Spinal cord (tissue), 10 donors: Measurements from ENCODE around the gene MRPS31. TPM values are rescaled to one million over a fixed set of nuclear protein-coding genes. Genes with fewer than 3 reads are reported as not detected.

Experiments used
- DNase-seq, 6 donors: peaks; one replicate each; pipeline versions ENCODE4 v3.0.0 to v3.0.0-alpha.2; 2013 to 2015; ENCODE audit warnings: low spot score in 6 of 6, low read depth in 4 of 6
- H3K27ac ChIP-seq: one replicate; pipeline ENCODE4 v1.5.1; 2013; ENCODE audit warnings: low read depth, low read length, control low read depth
- H3K27me3 ChIP-seq: one replicate; pipeline ENCODE4 v1.6.1; 2013; ENCODE audit warnings: low read length; ENCODE audit not compliant: control insufficient read depth, insufficient read depth
- H3K36me3 ChIP-seq: one replicate; pipeline ENCODE4 v1.6.1; 2013; ENCODE audit warnings: low read length; ENCODE audit not compliant: control insufficient read depth, insufficient read depth
- H3K4me1 ChIP-seq: one replicate; pipeline ENCODE4 v1.6.1; 2013; ENCODE audit warnings: low read length; ENCODE audit not compliant: control insufficient read depth, insufficient read depth
- H3K4me3 ChIP-seq: one replicate; pipeline ENCODE4 v1.5.1; 2013; ENCODE audit warnings: low read depth, low read length, control low read depth
- H3K9me3 ChIP-seq: one replicate; pipeline ENCODE4 v1.6.1; 2013; ENCODE audit warnings: low read length; ENCODE audit not compliant: control insufficient read depth, insufficient read depth
- WGBS: methylation state at CpG from one replicate; pipeline ENCODE4 v1.1.5; 2013; ENCODE audit warnings: missing lambda C conversion rate; ENCODE audit not compliant: insufficient coverage; 5-methylcytosine and 5-hydroxymethylcytosine counted together
- polyA plus RNA-seq, 2 donors: library from polyadenylated mRNA; unstranded; fragments of 120-200 nt; gene quantifications; one replicate each; pipeline ENCODE4 v1.2.1, GENCODE V29; 2013; ENCODE audit not compliant: insufficient read length in 2 of 2
- small RNA-seq: library from RNA; depleted of rRNA; stranded (forward); fragments of <200 nt; gene quantifications from one replicate; pipeline ENCODE3, GENCODE V24; 2014; ENCODE audit warnings: low replicate concordance
- total RNA-seq, 2 donors: library from RNA; depleted of rRNA in 1 of 2; stranded (reverse); fragments of 120-200 nt in 1 of 2; fragments of >200 nt in 1 of 2; gene quantifications; one replicate each; pipeline versions ENCODE4 v1.2.3 to v1.2.4, GENCODE V29; 2013 to 2014
- donor health status: healthy.

The MRPS31 gene
- total and polyA plus RNA-seq, 4 donors: 24.2 to 38.3 (median 33.3) TPM

DNA sequence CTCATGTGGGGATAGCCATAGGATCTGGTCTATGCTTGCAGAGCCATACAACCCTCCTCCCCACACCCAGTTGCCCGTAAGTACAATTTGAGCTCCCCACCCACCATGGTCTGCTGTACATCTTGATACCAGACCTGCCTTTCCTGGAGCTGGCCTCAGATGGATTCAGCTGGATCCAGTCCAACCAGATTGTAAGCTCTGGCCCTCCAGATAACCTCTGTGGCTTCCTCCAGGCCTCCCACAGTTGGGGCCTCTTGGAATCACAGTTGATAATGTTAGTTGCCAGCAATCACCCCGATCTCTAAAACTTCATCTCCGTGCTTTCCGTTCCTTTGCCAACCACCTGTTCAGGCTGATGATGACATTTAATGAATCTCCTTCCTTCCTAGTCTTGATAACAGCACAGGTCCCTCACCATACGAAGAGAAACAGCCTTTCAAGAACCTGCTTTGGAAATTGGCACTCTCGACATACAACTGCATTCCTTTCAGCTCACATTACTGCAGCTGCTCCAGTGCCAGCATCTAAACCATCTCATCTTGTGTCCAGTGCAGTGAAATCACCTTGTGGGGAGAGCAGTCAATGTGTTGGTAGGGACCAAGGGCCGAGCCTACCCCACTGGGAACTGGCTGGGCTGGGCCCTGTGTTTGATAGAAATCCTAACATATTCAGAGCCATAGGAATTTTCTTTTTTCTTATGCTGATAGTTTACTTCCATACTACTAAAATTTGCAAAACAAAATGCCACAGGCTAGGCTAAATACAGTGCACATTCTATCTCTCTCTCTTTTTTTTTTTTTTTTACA is 89.4 kb downstream of the MRPS31 start:
- Histone ChIP-seq H3K9me3 (no peaks in the 10 kb centered on the region), H3K27me3 (no peaks in the 10 kb centered on the region), H3K4me3 (no peak overlapping the region), H3K4me1 (peaks cover 3% of the 10 kb centered on the region), H3K36me3 (no peaks in the 10 kb centered on the region), H3K27ac (no peak overlapping the region)
- DNase-seq: peak in 1 of 6 donors; percentile 7
- 75% methylated on average over 6 of the region's 7 CpGs for WGBS

DNA sequence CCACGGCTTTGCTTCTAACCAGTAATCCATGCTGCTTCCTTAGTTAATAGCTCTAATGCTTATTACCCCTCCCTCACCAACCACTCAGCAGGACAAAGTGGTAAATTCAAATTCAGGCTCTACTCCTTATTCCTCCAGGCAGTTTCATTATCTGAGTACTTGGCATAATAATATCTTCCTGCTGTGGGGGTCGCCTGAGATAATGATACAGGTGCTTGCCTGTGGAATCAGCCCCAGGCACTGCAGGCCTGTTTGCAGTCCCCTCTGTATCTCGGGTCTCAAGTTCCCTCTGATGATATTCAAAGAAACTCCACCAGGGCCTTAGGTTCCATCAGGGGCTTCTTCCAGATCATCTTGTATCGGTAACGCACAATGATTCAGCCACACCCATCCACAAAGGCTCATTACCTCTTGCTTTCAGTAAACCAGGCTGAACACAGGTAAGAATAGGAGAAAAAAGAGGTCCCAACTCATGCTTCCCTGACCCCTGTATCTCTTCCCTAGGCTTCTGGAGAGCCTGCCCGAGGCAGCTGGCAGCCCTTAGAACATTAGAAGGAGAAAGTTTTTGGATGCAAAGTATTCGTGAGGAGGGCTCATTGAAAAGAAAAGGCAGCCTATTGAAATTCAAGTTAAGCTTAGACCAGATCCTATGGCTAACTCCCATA is 90.2 kb downstream of the MRPS31 start:
- no peak for DNase-seq
- no peaks in the 10 kb centered on the region for H3K36me3 ChIP-seq
- H3K27ac ChIP-seq: no peak overlapping the region
- no peak overlapping the region for H3K4me3 ChIP-seq
- no peaks in the 10 kb centered on the region for H3K27me3 ChIP-seq
- WGBS: 78% methylated on average over 5 of the region's 7 CpGs
- peaks cover 3% of the 10 kb centered on the region for H3K4me1 ChIP-seq
- no peaks in the 10 kb centered on the region for H3K9me3 ChIP-seq

DNA sequence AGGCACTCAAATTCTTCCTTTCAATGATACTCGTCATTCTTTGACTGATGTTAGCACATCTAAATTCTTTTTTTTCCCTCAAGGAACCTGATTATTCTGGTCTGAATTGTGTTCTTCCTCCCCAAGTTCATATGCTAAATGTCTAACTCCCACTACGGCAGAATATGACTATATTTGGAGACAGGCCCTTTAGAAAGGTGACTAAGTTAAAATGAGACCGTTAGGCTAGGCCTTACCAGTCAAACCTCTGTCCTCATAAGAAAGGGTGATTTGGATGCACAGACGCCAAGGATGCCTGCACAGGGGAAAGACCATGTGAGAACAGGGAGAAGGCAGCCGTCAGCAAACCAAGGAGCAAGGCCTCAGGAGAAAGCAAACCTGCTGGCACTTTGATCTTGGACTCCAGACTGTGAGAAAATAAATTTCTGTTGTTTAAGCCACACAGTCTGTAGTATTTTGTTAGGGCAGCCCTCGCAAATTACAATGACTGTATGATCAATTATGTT is 91.5 kb downstream of the MRPS31 start:
- no peaks in the 10 kb centered on the region for H3K36me3 ChIP-seq
- no peaks in the 10 kb centered on the region for H3K9me3 ChIP-seq
- H3K4me3 ChIP-seq: no peak overlapping the region
- H3K27me3 ChIP-seq: no peaks in the 10 kb centered on the region
- H3K4me1 ChIP-seq: peaks cover 3% of the 10 kb centered on the region
- no peak for DNase-seq
- 83% methylated on average over 4 of the region's 6 CpGs for WGBS
- no peak overlapping the region for H3K27ac ChIP-seq

Small RNA genes within 50 kb of the gene (small RNA-seq; reads per million reads assigned to genes)
- not detected for gene MIR320D1
- gene MIR621: not detected
- not detected for gene RF00017

Other genes starting within 250 kb of the MRPS31 start
- 10 to 100 TPM; 23.3 to 39.1 TPM for gene FOXO1, start 104.5 kb downstream of the MRPS31 start, total RNA-seq
- gene FOXO1, start 104.5 kb downstream of the MRPS31 start, polyA plus RNA-seq: 10 to 100 TPM; 10.8 to 15.9 TPM
- gene SLC25A15, start 18.4 kb upstream of the MRPS31 start, total RNA-seq: 10 to 100 TPM; 16.0 to 17.8 TPM
- gene SLC25A15, start 18.4 kb upstream of the MRPS31 start, polyA plus RNA-seq: 10 to 100 TPM; 18.0 to 18.1 TPM
- 10 to 100 TPM; 40.7 to 41.3 TPM for gene ELF1, start 248.1 kb upstream of the MRPS31 start, total RNA-seq
- gene ELF1, start 248.1 kb upstream of the MRPS31 start, polyA plus RNA-seq: 10 to 100 TPM; 20.7 to 26.9 TPM